ENCODE measurements around the gene GALNT12. TPM values are rescaled to one million over a fixed set of nuclear protein-coding genes. Genes with fewer than 3 reads are reported as not detected.

Gene GALNT12
- total and polyA plus RNA-seq, 4 donors = 0.16 to 1.4 (median 0.25) TPM; not detected in 1

DNA sequence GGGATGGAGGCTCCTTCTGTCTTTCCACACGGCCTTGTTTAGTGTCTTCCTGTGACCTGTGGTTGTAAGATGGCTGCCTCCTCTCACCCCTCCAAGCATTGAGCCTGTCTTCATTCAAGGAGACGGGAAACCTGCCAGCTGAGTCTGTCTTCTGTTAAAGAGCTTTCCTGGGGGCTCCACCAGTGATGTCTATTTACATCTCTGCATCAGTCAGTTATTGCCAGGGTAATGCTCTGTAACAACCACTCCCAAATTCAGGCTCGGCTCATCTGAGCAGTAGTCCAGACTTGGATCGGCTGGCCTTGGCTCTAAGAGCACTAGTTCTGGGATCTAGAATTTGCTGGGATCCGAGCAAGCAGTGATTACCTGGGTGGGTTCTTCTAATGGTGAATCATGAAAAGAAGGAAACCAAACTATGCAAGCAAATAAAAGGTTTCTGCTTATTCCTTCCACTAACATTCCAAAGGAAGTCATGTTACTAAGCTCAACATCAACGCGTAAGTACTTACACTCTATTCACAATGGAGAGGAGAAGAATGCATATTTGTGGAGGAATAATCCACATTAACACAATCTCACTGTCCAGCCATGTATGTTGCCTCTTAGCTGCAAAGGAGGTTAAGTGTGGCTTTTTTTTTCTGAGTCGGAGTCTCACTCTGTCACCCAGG is 61.7 kb downstream of the GALNT12 start:
- TF ChIP-seq SP1 (IDR thresholded peaks at IDR 0.05) (no peak), YY1 (IDR thresholded peaks at IDR 0.05) (no peak), REST (IDR thresholded peaks at IDR 0.05) (no peak), JUND (IDR thresholded peaks at IDR 0.05) (no peak)
- TF ChIP-seq, protein P1, sequence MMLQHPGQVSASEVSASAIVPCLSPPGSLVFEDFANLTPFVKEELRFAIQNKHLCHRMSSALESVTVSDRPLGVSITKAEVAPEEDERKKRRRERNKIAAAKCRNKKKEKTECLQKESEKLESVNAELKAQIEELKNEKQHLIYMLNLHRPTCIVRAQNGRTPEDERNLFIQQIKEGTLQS (IDR thresholded peaks at IDR 0.05) = no peak
- Histone ChIP-seq H3K9me3 (ENCODE audit: control insufficient read depth in 4 of 4, low read length in 3 of 4) (peaks cover 0 to 4% (median 0%) of the 10 kb centered on the region in 4 donors), H3K27ac (ENCODE audit: low read depth in 1 of 2, low read length in 2 of 2) (no peak overlapping the region), H3K36me3 (ENCODE audit: control insufficient read depth in 4 of 4, insufficient read depth in 3 of 4, low read depth in 1 of 4, low read length in 3 of 4) (no peaks in the 10 kb centered on the region), H3K9ac (ENCODE audit: low read depth in 1 of 2, low read length in 2 of 2) (no peak overlapping the region), H3K27me3 (ENCODE audit: control insufficient read depth in 4 of 4, insufficient read depth in 4 of 4, low read length in 3 of 4) (no peaks in the 10 kb centered on the region), H3K4me1 (ENCODE audit: control insufficient read depth in 4 of 4, insufficient read depth in 4 of 4, low read length in 3 of 4) (peaks cover 0 to 3% (median 0%) of the 10 kb centered on the region in 4 donors), H3K4me3 (ENCODE audit: low read depth in 1 of 3, low read length in 3 of 3) (no peak overlapping the region)
- no peak for DNase-seq (ENCODE audit: low spot score)
- 92% methylated on average over 8 of the region's 8 CpGs for WGBS

DNA sequence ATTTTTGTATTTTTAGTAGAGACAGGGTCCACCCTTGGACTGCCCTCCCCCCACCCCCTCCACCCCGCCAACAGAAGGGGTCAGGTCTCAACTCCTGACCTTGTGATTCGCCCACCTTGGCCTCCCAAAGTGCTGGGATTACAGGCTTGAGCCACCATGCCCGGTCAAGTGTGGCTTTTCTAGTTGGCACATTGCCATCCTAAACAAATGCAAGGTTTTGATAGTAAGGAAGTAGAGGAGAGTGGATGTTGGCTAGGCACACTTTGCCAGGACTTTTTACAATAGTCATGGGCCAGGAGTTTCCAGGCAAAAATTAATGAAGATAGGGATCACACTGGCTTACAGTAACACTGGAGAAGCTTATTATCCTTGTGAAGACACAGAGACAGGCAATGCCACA is 62.4 kb downstream of the GALNT12 start:
- Histone ChIP-seq H3K36me3 (ENCODE audit: control insufficient read depth in 4 of 4, insufficient read depth in 3 of 4, low read depth in 1 of 4, low read length in 3 of 4) (no peaks in the 10 kb centered on the region), H3K9me3 (ENCODE audit: control insufficient read depth in 4 of 4, low read length in 3 of 4) (peaks cover 0 to 4% (median 0%) of the 10 kb centered on the region in 4 donors), H3K9ac (ENCODE audit: low read depth in 1 of 2, low read length in 2 of 2) (no peak overlapping the region), H3K4me1 (ENCODE audit: control insufficient read depth in 4 of 4, insufficient read depth in 4 of 4, low read length in 3 of 4) (peaks cover 0 to 3% (median 0%) of the 10 kb centered on the region in 4 donors), H3K4me3 (ENCODE audit: low read depth in 1 of 3, low read length in 3 of 3) (no peak overlapping the region), H3K27ac (ENCODE audit: low read depth in 1 of 2, low read length in 2 of 2) (no peak overlapping the region), H3K27me3 (ENCODE audit: control insufficient read depth in 4 of 4, insufficient read depth in 4 of 4, low read length in 3 of 4) (no peaks in the 10 kb centered on the region)
- TF ChIP-seq HNF4A (conservative IDR thresholded peaks at IDR 0.05) = no peak
- TF ChIP-seq, protein P2, sequence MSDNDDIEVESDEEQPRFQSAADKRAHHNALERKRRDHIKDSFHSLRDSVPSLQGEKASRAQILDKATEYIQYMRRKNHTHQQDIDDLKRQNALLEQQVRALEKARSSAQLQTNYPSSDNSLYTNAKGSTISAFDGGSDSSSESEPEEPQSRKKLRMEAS (IDR thresholded peaks at IDR 0.05) = no peak
- TF ChIP-seq SP1 (IDR thresholded peaks at IDR 0.05) = no peak
- TF ChIP-seq, protein P3, sequence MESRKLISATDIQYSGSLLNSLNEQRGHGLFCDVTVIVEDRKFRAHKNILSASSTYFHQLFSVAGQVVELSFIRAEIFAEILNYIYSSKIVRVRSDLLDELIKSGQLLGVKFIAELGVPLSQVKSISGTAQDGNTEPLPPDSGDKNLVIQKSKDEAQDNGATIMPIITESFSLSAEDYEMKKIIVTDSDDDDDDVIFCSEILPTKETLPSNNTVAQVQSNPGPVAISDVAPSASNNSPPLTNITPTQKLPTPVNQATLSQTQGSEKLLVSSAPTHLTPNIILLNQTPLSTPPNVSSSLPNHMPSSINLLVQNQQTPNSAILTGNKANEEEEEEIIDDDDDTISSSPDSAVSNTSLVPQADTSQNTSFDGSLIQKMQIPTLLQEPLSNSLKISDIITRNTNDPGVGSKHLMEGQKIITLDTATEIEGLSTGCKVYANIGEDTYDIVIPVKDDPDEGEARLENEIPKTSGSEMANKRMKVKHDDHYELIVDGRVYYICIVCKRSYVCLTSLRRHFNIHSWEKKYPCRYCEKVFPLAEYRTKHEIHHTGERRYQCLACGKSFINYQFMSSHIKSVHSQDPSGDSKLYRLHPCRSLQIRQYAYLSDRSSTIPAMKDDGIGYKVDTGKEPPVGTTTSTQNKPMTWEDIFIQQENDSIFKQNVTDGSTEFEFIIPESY (IDR thresholded peaks at IDR 0.05) = no peak
- no peak for TF ChIP-seq RXRA (IDR thresholded peaks at IDR 0.05)
- no peak for TF ChIP-seq FOXA1 (IDR thresholded peaks at IDR 0.05)
- no peak for TF ChIP-seq NR2F2 (IDR thresholded peaks at IDR 0.05)
- TF ChIP-seq JUND (IDR thresholded peaks at IDR 0.05) = no peak
- TF ChIP-seq REST (IDR thresholded peaks at IDR 0.05) = no peak
- TF ChIP-seq RAD21 (IDR thresholded peaks at IDR 0.05) = no peak
- TF ChIP-seq YY1 (IDR thresholded peaks at IDR 0.05) = no peak
- DNase-seq (ENCODE audit: low spot score) = no peak
- WGBS = 71% methylated on average over 3 of the region's 3 CpGs
